Left cardiac atrium (tissue), 4 donors: ENCODE data around the gene RALGAPB. TPM values are rescaled to one million over a fixed set of nuclear protein-coding genes. Genes with fewer than 3 reads are reported as not detected.
"Not testable (repeated sequence)": the region's sequence is repeated elsewhere in the genome, so short reads cannot be mapped to it uniquely, and the experiment has no call there.

Experiments
- ATAC-seq, 2 donors: fragments of 200-7000 bp; cut with Tn5 transposase; one replicate each; pipeline ENCODE4 v1.9.1; 2020; ENCODE audit warnings: mild to moderate bottlenecking in 2 of 2, moderate library complexity in 2 of 2
- DNase-seq: peaks from one replicate; pipeline ENCODE4 v3.0.0-alpha.2; 2020
- intact Hi-C, 2 donors: fragments of 100-400 bp; cut with DNase I; formaldehyde crosslinking; loops; one replicate each; pipeline versions ENCODE4 v1.14.1 to v1.15.1; 2022 to 2023
- total RNA-seq, 2 donors: library from RNA; stranded (reverse); fragmentation: NEBNext Ultra II Directional; extraction: Animal tissue kit (Norgen Biotek cat#: 25700); gene quantifications; one replicate each; pipeline ENCODE4 v1.2.1, GENCODE V29; 2021
- donor health status: DM: no; HTN: yes; CAD: no.
- donor health status: DM: no; HTN: yes; CAD: no; lungs with severe emphysema.
- donor health status: DM: yes; HTN: yes; CAD: no.
- donor health status: Dilated cardiomyopathy.

RALGAPB gene
- total RNA-seq, 2 donors from 2014 or later: 19.5 to 27.2 TPM

DNA sequence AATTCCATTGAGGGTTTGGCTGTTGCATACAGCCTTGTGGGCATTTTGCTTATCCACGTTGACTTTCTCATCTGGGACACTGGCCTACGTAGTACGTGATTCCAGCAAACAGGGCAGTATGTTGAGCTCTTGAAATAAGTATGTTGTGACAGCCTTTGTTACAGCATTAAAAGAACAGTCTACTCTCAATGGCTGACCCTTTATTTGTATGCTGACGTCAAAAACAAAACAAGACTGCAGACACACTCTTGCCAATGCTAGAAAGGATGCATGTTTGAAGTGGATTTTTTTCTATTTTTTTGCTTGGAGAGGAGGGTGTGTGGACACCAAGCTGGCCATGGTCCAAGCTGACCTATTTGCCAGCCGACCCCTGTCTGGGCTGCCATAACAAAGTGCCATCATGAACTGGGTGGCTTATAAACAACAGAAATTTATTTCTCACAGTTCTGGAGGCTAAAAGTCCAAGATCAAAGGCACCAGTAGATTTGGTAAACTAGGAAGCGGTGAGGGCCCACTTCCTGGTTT lies 26.7 kb upstream of the RALGAPB start:
- intact Hi-C loops: no loop called here
- no peak for DNase-seq
- no peak for ATAC-seq

DNA sequence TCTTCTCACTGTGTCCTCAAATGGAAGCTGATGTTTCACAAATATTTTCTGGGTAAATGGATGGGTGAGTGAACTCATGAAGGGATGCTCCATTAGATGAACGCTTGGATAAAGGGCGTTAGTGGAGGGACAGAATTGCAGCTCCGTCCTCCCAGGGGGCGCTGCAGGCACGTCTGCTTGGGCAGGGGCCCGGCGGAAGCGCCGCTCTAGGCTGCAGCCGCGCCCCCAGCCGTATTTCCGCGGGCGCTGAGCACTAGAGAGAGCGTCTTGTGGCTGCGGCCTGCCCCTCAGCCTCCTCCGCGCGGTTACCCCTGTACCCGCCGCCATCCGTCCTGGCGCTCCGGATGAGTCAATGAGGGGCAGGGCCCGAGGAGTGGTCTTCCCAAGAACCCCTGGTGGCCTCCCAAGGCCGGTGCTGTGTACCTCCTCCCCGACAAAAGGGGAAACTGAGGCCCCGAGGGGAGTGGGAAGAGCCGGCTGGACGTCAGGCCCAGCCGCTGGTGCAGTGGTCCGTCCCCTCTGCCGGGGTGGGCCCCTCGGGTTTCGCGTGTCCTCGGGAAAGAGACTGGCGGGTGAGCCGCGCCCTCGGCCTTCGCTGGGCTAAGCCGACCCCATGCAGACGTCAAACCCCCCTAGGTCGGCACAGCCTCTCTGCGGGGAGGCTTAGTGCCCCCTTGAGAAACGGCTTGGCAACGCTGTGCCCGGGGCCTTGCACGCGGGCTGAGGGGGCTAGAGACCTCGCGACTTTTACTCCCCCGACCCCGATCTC lies 26.0 kb upstream of the RALGAPB start:
- DNase-seq: peak; percentile 95

DNA sequence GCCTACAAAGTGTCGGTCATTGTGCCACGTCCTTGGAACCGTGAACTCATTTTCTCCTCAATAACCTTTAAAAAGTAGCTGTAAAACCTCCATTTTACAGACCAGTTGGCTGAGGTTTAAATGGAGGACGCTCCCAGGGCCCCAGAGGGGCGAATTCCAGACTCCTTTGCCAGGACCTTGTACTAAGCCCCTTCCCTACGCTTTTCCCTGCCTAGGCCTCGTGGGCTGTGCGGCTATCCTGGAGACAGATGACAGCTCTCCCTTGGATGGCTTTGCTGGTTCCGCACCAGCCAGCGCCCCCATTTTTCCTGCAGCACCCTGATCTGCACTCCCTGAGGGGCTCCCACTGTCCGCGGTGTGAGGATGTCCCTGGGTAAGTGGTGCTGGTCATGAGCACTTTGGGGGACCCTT lies 25.4 kb upstream of the RALGAPB start:
- DNase-seq (no peak), ATAC-seq (no peak)
- intact Hi-C loops: no loop called here

More for the DNA sequence above, 26.0 kb upstream of the RALGAPB start:
- ATAC-seq: peak; percentile 95 to 97
- intact Hi-C loops: no loop called here

DNA sequence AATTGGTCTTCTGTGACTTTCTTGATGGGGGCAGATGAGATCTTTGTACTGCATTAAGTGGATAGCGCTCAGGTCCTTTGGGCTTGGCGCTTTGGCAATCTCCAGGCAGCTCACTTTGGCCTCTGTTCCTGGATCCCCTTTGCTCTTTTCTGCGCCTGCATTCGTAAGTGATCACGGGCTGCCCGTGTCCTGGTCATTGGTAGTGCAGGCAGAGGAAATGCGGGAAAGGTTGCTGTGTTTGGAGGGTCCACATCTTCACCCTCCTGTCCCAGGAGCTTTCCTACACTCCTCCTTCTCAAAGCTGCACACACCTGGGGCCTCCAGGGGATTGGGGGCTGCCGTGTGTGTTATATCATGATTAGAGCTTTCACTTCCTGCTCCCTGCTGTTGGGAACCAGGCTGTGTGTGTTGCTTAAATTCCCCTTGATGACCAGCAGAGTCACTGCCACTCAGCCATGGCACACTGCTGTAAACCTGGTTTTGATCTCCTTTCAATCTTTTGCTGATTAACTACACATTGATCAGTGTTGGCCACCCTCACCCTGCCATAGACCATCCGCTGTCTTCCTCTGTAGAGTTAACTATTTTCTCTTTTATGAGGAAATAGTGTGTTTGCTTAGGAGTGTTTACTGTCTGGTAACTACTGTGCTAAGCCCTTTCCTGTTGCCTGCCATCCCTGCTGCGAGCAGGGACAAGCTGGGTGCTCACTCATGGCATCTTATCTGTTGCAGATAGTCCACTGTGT lies 24.5 kb upstream of the RALGAPB start:
- no peak for DNase-seq
- intact Hi-C loops: no loop called here
- no peak for ATAC-seq

DNA sequence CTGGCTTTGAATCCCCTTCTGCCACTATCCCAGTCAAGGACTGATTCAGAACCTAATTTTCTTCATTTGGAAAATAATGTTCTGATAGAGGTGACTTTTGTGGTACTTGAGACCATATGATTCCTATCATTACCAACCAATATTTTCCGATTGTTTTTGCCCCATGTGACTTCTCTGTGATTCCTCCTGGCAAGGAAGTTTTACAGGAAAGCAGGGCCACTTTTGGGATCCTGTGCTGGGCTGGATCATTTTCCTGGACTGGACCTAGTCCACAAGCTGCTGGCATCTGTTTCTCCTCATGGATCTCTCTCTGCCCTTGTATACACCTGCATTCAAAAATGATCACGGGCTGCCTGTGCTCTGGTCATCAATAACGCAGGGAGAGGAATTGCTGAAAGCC lies 23.6 kb upstream of the RALGAPB start:
- DNase-seq (no peak), ATAC-seq (no peak)

DNA sequence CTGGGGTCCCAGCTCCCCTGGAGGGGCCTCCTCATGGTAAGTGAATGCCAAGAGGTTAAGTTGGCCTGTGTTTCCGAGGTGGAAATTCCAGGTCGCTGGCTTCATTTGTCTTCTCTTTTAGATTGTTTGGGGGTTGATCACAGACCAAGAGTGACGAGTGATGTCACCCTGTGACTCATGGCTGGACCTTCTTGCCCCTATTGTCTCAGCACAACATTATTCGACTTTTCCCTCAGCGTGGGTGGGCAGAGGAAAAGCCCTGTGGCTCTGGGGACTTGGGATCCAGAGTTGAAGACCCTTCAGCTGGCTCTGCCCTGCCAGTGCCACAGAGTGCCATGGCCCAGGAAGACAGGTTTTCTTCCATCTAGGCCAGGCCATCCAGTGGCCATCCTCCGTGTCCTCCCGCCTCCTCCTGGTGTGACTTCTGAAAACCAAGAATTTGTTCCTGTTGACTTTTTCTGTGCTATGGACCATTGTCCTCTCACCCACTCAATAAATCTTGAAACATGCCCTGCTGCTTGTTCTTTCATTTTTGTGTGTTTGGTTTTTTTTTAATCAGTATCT lies 22.1 kb upstream of the RALGAPB start:
- ATAC-seq (no peak), DNase-seq (no peak)
- intact Hi-C loops: no loop called here

More for the DNA sequence above, 23.6 kb upstream of the RALGAPB start:
- intact Hi-C loops: no loop called here

DNA sequence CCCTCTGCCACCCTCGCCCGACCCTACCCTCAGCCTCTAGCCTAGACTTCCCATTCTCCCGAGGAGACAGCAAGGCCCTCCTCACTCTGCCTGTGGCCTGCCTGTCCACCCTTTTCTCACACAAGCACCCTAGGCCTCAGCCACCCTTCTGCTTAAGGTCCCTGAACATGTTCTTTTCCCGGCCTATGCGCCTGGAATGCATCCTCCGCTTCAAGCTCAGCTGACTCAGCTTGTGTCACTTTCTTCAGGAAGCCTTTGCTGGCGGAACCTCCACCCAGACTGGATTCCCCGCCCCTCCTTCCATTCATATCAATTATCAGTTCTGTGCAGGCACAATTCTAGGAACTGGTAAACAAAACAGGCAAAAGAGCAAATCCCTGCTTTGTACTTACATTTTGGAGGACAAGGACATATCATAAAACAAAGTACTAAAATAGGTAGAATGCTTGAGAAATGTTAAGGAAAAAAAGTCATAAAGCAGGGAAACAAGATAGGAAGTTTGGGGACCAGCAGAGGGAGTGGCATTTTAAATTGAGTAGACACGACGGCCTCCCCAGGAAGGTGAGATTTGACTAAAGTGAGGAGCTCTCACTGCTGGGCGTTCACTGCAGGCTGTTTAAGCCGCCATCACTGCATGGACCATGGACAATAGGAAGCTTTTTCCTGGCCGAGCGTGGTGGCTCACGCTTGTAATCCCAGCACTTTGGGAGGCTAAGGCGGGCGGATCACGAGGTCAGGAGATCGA lies 19.6 kb upstream of the RALGAPB start:
- ATAC-seq (peak in 1 of 2 donors; percentile 37), DNase-seq (peak; percentile 55)
- intact Hi-C loops: no loop called here

DNA sequence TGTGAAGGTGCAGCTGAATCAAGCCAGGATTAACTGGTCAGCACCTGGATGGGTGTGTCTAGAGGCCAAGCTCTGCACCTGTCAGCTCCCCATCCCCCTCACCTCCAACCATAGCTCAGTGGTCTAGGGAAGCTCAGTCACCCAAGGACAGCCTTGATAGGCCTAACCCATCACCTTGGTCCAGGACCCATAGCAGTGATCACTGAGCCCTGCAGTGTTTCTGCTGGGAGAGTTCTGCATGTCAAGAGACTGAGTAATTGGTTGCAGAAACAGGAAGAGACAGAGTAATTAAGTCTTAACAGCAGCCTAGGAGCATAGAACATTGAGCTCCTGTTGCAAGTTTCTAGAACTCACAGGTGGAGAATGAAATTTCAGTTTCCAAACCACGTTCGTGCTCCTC lies 18.7 kb upstream of the RALGAPB start:
- DNase-seq (no peak), ATAC-seq (no peak)
- intact Hi-C loops: no loop called here

DNA sequence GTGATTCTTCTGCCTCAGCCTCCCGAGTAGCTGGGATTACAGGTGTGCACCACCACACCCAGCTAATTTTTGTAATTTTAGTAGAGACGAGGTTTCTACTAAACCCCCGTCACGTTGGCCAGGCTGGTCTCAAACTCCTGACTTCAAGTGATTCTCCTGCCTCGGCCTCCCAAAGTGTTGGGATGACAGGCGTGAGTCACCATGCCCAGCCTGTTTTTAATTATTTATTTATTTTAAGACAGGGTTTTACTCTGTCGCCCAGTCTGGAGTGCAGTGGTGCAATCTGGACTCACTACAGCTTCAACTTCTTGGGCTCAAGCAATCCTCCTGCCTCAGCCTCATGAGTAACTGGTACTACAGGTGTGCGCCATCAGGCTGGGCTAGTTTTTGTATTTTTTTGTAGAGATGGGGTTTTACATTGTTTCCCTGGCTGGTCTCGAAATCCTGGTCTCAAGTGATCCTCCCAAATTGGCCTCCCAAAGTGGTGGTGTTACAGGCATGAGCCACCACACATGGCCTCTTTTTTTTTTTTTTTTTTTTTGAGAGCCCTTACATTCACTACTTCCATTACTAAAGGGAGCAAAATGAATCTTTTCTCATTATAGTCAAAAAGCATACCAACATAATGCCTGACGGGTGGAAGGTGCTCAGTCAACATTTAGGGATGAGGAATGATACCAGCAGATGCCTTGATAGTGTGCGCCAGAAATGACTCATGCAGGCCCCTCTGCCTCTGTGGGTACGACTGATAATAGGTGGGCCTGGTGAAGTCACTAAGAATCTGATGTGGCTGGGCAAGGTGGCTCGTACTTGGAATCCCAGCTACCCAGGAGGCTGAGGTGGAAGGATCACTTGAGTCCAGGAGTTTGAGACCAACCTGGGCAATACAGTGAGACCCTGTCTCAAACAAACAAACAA lies 17.8 kb upstream of the RALGAPB start:
- no peak for DNase-seq
- intact Hi-C loops: no loop called here
- no peak for ATAC-seq

DNA sequence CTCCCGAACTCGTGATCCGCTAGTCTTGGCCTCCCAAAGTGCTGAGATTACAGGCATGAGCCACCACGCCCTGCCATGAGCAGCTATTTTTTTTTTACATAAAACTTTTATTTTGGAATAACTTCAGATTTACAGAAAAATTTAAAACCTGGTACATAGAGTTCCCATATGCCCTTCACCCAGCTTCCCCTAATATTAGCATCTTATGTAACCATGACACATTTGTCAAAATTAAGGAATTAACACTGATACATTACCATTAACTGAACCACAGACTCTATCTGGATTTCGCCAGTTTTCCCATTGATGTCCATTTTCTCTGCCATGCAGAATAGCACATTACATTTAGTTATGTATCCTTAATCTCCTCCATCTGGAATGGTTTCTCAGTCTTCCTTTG lies 14.3 kb upstream of the RALGAPB start:
- ATAC-seq: no peak
- no peak for DNase-seq
- intact Hi-C loops: no loop called here

DNA sequence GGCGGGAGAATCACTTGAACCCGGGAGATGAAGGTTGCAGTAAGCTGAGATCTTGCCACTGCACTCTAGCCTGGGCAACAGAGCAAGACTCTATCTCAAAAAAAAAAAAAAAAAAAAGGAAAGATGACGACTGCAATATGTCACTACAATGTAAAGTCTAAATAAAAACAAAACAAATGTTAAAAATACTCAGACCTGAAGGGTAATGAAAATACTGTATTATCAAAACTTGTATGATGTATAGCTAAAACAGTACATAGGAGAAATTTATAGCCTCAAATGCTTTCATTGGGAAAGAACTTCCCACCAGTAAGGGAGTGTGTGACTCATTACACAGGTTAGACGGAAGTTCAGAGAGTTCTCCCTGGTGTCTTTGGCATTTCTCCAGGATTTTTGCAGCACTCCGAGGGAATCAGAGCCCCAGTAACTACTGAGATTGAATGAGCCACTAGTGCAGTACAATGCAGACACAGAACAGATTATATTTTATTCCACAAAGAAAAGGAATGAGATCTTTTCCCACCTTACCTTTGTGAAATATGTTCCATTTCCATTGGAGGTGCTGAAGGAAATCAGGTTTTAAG lies 12.5 kb upstream of the RALGAPB start:
- intact Hi-C loops: no loop called here
- DNase-seq: no peak
- peak in 1 of 2 donors; percentile 95 for ATAC-seq

DNA sequence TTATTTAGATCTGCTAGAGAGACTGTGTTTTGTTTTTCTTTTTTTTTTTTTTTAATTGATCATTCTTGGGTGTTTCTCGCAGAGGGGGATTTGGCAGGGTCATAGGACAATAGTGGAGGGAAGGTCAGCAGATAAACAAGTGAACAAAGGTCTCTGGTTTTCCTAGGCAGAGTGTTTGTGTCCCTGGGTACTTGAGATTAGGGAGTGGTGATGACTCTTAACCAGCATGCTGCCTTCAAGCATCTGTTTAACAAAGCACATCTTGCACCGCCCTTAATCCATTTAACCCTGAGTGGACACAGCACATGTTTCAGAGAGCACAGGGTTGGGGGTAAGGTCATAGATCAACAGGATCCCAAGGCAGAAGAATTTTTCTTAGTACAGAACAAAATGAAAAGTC lies 12.0 kb upstream of the RALGAPB start:
- peak in 1 of 2 donors; percentile 32 for ATAC-seq
- intact Hi-C loops, DNase-seq: not testable (repeated sequence)

DNA sequence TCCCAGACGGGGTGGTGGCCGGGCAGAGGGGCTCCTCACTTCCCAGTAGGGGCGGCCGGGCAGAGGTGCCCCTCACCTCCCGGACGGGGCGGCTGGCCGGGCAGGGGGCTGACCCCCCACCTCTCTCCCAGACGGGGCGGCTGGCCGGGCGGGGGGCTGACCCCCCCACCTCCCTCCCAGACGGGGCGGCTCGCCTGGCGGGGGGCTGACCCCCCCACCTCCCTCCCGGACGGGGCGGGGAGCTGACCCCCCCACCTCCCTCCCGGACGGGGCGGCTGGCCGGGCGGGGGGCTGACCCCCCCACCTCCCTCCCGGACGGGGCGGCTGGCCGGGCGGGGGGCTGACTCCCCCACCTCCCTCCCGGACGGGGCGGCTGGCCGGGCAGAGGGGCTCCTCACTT lies 11.5 kb upstream of the RALGAPB start:
- ATAC-seq, DNase-seq, intact Hi-C loops: not testable (repeated sequence)

DNA sequence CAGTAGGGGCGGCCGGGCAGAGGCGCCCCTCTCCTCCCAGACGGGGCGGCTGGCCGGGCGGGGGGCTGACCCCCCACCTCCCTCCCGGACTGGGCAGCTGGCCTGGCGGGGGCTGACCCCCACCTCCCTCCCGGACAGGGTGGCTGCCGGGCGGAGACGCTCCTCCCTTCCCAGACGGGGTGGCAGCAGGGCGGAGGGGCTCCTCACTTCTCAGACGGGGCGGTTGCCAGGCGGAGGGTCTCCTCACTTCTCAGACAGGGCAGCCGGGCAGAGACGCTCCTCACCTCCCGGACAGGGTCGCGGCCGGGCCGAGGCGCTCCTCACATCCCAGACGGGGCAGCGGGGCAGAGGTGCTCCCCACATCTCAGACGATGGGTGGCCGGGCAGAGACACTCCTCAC lies 11.1 kb upstream of the RALGAPB start:
- intact Hi-C loops, DNase-seq, ATAC-seq: not testable (repeated sequence)

DNA sequence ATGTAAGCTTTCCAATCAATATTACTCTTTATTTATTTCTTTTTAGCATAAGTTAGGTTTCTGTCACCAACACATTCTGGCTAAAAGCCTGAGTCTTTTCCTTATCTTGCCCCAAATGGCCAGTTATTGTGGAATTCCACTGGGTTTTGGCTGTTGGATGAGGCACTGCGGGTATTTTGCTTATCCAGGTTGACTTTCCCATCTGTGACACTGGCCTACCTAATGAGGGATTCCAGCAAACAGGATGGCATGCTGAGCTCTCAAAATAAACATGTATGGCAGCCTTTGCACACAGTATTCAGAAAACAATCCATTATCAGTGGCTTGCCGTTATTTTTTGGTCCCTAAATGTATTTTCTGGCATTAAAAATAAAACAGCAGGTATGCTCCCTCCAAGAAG lies 6.5 kb upstream of the RALGAPB start:
- DNase-seq (no peak), ATAC-seq (no peak)
- intact Hi-C loops: no loop called here

DNA sequence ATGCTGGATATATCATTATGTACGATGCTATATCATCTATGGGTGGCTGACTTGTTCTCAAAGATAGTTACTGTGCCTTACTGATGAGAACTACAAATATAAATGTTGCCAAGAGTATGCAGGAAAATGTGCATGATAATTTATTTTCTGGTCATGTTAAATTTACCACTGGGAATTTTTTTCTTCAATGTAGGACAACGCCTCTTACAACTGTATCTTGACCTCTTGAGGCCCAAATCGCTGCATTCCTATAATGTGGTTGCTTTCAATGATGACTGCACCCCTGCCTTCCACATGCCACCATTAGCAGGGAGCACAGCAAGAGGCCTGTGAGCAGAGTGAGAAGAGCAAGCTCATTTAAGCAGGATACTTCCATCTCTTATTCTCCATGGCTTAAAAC lies 5.7 kb upstream of the RALGAPB start:
- ATAC-seq: no peak
- intact Hi-C loops: no loop called here
- DNase-seq: no peak

DNA sequence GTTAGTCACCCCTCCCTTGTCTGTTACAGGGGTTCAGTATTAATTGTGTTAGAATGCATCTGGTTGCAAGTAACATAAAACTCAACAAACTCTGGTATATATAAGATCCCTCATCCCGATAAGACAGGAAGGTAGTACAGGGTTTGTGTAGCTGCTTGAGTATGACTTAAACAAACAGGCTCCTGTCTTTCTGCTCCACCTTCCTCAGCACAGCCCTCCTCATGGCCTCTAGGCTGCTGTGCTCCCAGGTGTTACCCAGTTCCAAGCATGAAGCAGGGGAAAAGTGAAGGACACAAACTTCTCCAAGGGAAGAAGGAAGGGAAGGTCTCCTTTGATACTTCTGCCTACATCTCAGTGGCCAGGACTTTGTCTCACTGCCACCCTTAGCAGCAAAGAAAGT lies 1.4 kb upstream of the RALGAPB start:
- no peak for ATAC-seq
- intact Hi-C loops: no loop called here
- DNase-seq: no peak

DNA sequence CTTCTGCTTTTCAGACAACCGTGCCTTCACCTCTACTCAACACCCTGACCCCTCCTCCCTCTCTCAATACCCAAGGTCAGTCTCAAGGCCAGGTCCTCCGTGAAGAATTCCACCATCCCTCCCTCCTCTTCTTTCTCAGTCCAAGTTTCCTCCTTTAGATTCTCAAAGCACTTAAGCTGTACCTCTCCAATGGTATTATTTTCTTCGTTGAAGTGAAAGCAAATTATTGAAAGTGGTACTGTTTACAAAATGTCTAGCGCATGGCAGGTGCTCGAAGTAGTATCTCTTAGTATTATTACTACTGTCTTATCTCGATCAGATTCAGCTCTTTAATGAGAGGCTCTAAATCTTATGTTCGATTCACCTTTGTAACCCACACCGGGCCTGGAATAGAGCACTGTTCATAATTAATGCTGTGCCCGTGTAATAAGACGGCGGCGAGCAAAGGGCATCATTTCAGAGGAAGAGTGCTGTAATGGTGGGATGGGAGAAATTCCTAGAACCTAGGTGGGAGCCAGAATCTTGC lies 593 bp upstream of the RALGAPB start:
- intact Hi-C loops: loop anchor here in 1 of 2 donors (1.0 kb wide), 1 partner anchor 37 kb away; the partner anchor contains the start of gene SNHG17
- peak in 1 of 2 donors; percentile 10 for ATAC-seq
- no peak for DNase-seq
